Measurements from ENCODE around the gene HPCA.

Gene HPCA

DNA sequence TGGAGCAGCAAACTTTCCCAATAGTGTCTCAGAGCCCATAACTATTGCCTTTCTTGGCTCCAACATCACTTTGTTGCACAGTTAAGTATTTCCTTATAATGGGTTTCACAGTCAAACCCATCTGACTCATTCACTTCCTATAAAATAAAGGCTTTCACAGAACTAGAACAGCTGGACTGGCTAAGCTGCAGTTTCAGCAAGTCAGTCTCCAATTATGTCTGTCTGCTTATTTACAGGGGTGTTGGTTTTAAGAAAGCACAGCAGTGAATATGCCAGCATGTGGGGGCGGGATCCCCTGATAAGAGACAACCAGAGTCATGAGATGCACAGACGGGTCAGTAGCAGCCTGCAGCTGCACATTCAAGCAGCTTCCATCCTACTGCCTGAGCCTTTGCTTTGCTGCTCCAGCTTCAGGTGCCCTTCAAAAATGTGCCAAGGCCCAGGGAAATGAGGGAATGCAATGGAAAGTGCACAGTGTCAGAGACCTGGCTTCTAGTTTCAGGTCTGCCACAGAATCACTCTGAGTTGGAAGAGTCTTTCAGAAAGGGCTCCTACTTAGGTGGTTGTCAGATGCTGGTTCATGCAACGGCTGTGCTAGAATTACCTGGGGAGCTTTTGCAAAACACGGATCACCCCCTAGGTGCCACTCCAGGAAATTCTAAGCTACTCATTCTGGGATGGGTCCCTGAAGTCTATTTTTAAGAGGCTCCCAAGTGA, 53.5 kb downstream of the HPCA start:
- peak; percentile 73 for DNase-seq

DNA sequence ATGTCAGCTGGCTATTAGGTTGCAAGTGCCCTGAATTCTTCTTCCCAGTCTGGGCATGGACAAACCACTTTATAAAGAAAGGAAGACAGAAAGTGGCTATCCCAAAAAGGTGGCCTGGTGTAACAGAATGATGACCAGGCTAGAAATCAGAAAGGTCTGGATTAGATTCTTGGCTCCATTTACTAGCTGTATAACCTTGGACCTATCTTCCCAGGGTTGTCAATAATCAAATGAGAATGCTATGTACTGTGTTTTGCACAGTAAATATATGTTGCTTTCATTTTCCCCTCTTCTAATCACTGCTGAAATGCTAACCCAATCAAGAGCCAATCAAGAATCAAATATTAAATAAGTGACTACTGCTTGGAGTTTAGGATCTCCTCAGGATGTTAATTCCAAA, 57.9 kb downstream of the HPCA start:
- DNase-seq = no peak
